ENCODE data around the gene CDKN2B-AS1.

The CDKN2B-AS1 gene

DNA sequence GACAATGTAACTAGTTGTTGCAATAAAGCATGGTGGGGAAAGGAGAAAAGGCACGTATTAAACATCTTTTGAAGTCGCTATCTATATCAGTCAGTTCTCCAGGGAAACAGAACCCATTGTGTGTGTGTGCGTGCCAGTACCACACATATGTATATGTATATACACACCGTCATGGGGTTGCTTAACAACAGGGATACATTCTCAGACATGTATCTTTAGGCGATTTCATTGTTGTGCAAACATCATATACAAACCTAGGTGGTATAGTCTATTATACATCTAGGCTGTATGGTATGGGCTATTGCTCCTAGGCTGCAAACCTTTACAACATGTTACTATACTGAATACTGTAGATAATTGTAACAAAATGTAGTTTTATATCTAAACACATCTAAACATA is 2.3 kb downstream of the CDKN2B-AS1 start:
- no peak overlapping the region for H3K4me3 ChIP-seq (ENCODE audit: low read depth, low read length)
- TF ChIP-seq, protein P1, sequence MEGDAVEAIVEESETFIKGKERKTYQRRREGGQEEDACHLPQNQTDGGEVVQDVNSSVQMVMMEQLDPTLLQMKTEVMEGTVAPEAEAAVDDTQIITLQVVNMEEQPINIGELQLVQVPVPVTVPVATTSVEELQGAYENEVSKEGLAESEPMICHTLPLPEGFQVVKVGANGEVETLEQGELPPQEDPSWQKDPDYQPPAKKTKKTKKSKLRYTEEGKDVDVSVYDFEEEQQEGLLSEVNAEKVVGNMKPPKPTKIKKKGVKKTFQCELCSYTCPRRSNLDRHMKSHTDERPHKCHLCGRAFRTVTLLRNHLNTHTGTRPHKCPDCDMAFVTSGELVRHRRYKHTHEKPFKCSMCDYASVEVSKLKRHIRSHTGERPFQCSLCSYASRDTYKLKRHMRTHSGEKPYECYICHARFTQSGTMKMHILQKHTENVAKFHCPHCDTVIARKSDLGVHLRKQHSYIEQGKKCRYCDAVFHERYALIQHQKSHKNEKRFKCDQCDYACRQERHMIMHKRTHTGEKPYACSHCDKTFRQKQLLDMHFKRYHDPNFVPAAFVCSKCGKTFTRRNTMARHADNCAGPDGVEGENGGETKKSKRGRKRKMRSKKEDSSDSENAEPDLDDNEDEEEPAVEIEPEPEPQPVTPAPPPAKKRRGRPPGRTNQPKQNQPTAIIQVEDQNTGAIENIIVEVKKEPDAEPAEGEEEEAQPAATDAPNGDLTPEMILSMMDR (IDR thresholded peaks at IDR 0.05; ENCODE audit: insufficient read depth, low read depth, low read length, missing control alignments) = no peak
- DNase-seq (ENCODE audit: low read depth) = no peak

DNA sequence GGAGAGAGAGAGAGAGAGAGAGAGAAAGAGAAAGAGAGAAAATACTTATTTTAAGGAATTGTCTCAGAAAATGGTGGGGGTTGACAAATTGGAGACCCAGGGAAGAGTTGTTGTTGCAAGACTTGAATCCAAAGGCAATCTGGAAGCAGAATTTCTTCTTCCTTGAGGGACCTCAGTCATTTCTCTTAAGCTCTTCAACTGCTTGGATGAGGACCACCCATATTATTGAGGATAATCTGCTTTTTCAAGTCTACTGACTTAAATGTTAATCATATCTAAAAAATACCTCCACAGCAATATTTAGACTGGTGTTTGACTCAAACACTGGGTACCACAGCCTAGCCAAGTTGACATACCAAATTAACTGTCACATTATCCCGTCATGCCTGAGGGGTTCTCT is 2.9 kb downstream of the CDKN2B-AS1 start:
- H3K4me3 ChIP-seq (ENCODE audit: low read depth, low read length) = no peak overlapping the region
- no peak for DNase-seq (ENCODE audit: low read depth)
- TF ChIP-seq, protein P1 (IDR thresholded peaks at IDR 0.05; ENCODE audit: insufficient read depth, low read depth, low read length, missing control alignments) = no peak

DNA sequence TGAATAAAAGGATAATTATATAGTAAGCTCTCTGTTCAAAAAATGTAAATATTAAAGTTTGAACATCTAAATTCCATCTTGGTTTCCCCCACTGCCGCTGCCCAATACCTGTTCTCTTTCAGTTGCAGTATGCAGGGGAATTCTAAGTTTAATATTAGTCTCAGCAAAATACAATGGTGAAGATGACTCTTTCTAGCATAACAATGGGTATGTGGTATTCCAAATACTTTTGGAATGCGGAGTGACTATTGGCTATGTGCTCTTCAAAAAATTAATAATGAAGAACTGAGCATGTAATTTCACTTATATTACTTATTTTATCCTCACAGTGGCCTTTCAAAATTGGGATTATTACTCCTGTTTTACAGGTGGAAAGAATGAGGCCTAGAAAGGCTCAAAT is 3.4 kb downstream of the CDKN2B-AS1 start:
- TF ChIP-seq, protein P1 (IDR thresholded peaks at IDR 0.05; ENCODE audit: insufficient read depth, low read depth, low read length, missing control alignments) = no peak
- H3K4me3 ChIP-seq (ENCODE audit: low read depth, low read length) = no peak overlapping the region
- no peak for DNase-seq (ENCODE audit: low read depth)

DNA sequence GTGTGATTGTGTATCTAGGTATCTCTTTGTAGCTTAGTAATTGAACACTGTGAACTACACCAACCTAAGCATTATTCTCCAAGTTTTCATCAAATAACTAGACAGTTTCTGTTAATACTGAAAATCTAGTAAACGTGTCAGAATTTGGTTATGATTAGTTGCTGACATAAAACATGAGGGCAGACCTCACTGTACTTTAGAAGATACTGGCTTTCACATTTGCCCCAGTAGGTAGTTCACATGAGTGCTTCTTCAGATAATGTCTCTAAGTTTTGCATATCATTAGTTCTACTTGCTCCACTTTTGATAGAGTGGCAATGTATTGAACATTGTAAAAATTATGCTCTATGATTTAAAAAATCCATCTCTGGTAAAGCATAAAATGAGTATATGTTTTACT is 7.4 kb downstream of the CDKN2B-AS1 start:
- TF ChIP-seq, protein P1 (IDR thresholded peaks at IDR 0.05; ENCODE audit: insufficient read depth, low read depth, low read length, missing control alignments) = no peak
- no peak for DNase-seq (ENCODE audit: low read depth)
- H3K4me3 ChIP-seq (ENCODE audit: low read depth, low read length) = no peak overlapping the region

DNA sequence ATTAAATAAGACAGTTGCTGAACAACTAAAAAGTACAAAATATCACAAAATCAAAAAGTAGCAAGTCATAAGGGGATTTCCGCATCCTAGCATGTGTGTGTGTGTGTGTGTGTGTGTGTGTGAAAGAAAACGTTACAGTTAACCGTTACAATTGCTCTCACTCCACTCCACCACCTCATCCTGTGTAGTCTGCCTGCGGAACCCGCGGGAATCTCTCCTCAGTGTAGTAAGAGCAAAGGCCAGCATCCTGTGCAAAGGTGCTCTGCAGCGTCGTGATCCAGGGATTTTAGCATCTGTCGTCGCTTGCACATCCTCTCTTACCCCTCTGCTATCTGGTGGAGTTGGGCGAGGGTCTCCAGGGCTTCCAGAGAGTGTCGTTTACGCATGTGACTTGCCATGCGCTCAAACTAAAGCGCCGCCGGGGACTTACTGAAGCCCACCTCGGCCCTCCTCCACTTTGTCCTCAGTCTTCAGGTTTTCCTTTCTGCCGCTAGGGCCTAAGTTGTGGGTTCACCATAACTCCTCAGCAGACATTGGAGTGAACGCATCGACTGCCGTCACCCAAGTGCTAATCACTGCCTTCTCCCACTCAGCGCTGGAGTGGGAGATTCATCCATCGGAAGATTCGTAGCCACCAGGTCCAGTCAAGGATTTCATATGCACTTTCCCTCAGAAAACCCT is 10.6 kb downstream of the CDKN2B-AS1 start:
- H3K4me3 ChIP-seq (ENCODE audit: low read depth, low read length) = no peak overlapping the region
- peak; percentile 25 for DNase-seq (ENCODE audit: low read depth)
- TF ChIP-seq, protein P1 (IDR thresholded peaks at IDR 0.05; ENCODE audit: insufficient read depth, low read depth, low read length, missing control alignments) = peak; percentile 11

DNA sequence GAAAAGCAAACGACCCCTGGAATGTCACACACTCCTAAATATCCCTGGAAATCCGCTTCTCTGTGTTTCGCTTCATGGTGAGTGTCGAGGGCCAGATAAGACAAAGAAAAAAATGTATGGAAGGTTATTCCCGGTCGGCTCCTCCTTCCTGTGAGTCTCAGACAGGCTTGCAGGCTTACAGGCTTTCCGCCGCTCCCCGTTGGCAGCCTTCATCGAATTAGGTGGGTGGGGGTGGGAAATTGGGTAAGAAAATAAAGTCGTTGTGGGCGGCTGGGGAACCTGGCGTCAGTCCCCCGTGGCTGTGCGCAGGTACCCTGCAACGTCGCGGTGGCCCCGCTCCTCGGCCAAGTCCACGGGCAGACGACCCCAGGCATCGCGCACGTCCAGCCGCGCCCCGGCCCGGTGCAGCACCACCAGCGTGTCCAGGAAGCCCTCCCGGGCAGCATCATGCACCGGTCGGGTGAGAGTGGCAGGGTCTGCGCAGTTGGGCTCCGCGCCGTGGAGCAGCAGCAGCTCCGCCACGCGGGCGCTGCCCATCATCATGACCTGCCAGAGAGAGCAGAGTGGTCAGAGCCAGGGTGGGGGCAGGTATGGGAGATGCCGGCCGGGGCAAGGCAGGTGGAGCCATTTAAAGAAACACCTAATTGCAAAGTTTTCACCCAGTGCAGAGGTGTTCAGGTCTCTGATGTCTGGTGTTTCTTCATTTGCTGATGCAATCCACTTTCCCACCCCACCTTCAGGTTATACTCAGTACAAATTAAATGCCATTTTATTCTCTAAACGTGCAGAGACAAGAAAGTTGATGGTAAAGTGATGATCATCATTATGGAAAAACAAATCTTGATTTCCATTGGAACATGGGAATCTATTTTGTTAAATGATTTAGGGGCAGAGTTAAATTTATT is 11.4 kb downstream of the CDKN2B-AS1 start:
- no peak overlapping the region for H3K4me3 ChIP-seq (ENCODE audit: low read depth, low read length)
- DNase-seq (ENCODE audit: low read depth) = no peak
- TF ChIP-seq, protein P1 (IDR thresholded peaks at IDR 0.05; ENCODE audit: insufficient read depth, low read depth, low read length, missing control alignments) = no peak
